ENCODE data around the gene NID2.

Gene NID2

DNA sequence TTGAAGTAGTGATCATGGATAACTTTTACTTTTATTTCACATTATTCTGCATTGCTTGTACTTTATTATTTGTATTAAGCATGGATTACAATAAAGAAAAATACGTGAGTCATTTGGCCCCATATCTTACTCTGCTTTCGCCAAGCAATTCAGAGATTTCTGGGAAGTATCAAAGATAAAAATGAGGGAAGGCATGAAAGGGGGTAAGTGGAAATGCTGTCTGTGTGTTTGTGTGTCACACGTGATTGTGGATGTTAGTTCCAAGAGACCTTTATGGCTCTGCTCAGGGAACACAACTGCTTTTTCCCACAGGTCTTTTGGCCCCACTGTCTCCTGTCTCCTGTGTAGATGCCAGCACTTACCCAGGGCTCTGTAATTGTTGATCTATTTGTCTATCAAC lies 10.5 kb downstream of the NID2 start:
- no peak for DNase-seq (ENCODE audit: low read depth)

DNA sequence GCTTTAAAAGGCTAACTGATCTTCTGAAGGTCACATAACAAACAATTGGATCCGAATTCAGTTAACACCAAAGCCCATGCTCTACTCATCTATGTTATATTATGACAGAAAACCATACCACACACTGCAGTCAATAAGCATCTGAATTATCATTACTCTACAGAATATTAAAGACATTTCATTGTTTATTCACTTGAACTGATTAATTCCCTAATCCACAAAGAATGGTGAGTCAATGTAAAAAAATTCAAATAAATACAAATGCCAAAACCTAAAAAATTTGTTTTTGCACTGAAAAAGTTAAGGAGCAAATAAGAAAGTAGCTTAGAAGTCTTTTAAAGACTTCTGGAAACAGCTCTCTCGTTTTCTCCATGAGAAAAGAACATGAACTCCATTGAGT lies 13.7 kb downstream of the NID2 start:
- DNase-seq (ENCODE audit: low read depth) = no peak

GRCh38 chr14:52054678-52055077 lies 14.2 kb downstream of the NID2 start:
- no peak for DNase-seq (ENCODE audit: low read depth)

- DNase-seq (ENCODE audit: low read depth) = no peak
Measured at GRCh38 chr14:52053044-52053443, 15.8 kb downstream of the NID2 start.

DNA sequence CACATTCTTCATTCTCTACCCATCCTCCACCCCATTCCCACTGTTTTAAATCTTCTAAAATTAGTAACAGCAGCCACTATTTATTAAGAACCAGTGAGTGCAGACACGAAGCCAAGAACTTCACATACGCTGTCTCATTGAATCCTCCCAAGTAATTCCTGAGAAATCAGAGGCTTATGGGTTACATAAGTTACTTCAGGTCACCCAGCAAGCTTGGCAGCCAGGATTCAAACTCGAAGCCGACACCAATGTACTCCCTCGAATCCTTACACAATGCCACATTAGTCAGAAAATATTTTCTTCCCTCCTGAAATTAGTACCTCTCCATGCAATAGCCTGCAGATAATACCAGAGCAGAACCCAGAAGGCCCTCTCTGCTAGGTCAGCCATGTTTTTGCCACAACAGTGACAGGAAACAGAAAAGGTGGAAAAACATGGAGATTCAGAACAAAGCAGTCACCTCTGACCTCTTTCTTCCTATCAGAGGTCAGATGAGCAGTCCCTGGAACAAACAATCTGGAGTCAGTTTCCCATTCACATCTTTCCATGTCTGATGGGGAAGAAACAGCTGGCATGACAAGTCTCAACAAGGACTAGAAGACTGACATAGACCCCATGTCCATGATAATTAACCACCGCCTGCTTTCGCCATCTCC lies 16.4 kb downstream of the NID2 start:
- no peak for DNase-seq (ENCODE audit: low read depth)

DNA sequence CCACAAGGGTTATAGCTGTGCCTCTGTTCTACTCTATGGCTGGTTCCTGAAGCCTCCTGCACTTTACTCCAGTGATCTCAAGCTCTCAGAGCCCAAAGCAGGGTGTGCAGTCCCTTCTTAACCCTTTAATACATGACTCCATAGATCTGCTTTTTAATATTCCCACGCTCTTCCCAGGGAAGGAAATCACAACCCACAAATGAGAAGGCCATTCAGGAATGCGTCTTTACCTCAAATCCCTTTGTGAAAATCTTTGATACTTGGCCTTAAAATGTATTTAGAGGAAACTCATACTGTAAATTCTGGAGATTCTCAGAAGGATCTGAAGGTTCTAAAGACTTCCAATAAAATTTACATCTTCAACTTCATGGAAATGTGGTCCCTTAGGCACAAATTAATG lies 17.0 kb downstream of the NID2 start:
- DNase-seq (ENCODE audit: low read depth) = no peak

DNA sequence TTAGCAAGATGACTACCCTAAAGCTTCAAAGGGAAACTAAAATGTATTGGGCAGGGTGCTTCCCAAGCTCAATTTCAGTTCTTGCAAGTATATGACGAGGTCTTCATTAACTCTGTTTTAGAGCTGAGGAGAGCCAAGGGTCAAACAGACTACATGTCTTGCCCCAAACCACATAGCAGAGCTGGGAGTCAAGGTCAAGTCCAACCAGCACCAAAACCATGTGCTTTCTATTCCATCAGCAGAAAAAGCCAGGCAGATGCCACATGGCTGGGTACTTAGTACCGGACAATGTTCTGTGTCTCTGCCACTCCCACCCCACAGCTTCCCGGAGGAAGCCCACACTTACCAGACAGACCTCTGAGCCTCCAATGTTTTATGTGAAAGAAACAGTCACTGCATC lies 17.6 kb downstream of the NID2 start:
- DNase-seq (ENCODE audit: low read depth) = no peak

- no peak for DNase-seq (ENCODE audit: low read depth)
Measured at GRCh38 chr14:52049721-52050588, 18.9 kb downstream of the NID2 start.

DNA sequence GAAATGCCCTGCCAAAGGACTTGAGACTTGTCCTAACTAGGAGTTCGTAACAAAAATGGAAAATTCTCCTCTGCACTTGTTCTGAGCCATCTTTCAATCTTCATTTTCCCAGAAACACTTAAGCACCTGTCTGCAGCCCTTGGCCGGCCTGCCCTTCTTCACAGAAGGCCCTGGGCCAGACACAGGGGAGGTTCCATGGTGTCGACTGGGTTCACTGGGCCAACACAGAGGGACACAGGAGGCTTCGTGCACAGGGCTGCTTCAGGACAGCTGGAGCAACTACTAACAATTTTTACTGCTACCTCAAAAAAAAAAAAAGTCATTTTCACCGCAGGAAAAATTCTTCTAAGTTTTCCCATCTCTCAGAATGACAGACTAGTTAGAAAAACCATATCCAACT lies 19.6 kb downstream of the NID2 start:
- DNase-seq (ENCODE audit: low read depth) = no peak

DNA sequence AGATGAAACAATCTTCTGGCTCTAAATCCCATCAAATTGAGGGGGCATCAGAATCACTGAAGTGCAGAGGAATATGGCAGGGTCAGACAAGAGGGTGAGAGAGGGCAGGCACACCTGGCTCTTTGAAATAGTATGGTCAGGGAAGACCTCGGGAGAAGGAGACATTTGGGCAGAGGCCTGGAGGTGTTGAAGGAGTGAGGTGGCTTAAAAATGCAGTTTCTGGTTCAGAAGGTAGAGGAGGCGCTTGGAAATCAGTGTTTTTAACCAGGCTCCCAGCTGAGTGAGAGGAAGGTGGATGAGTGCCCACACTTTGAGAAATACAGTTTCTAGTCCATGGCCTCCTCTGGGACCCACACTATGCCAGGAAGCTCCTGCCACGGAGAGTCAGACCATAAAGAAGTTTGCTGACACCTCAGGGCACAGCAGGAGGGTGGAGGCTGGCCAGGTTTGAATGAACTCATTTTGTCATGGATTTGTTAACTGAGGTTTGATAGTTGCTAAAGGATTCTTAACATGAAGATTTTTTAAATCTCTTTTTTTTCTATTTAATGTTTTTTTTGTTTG lies 20.1 kb downstream of the NID2 start:
- DNase-seq (ENCODE audit: low read depth) = no peak

GRCh38 chr14:52048116-52048515 lies 20.7 kb downstream of the NID2 start:
- no peak for DNase-seq (ENCODE audit: low read depth)

GRCh38 chr14:52046376-52046917 lies 22.4 kb downstream of the NID2 start:
- no peak for DNase-seq (ENCODE audit: low read depth)

GRCh38 chr14:52044791-52045522 lies 23.9 kb downstream of the NID2 start:
- DNase-seq (ENCODE audit: low read depth) = no peak

DNA sequence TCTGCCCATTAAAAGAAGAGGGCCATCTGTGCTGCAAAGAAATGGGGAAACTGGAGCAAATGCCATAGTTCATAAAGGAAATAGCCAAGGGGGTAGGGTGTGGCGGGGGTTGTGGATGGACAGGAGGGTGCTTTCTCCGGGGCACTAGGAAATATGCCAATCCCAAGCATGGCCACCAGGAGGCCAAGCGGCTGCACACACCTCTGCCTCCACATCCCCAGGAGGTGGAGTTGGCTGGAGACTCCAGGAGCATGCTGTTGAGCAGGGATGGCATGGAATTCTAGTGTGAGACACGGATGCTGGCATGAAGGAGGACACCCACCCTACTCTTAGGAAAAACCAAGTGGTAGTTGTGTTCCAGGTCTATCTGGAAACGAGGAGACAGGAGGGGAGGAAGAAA lies 25.2 kb downstream of the NID2 start:
- peak; percentile 27 for DNase-seq (ENCODE audit: low read depth)

DNA sequence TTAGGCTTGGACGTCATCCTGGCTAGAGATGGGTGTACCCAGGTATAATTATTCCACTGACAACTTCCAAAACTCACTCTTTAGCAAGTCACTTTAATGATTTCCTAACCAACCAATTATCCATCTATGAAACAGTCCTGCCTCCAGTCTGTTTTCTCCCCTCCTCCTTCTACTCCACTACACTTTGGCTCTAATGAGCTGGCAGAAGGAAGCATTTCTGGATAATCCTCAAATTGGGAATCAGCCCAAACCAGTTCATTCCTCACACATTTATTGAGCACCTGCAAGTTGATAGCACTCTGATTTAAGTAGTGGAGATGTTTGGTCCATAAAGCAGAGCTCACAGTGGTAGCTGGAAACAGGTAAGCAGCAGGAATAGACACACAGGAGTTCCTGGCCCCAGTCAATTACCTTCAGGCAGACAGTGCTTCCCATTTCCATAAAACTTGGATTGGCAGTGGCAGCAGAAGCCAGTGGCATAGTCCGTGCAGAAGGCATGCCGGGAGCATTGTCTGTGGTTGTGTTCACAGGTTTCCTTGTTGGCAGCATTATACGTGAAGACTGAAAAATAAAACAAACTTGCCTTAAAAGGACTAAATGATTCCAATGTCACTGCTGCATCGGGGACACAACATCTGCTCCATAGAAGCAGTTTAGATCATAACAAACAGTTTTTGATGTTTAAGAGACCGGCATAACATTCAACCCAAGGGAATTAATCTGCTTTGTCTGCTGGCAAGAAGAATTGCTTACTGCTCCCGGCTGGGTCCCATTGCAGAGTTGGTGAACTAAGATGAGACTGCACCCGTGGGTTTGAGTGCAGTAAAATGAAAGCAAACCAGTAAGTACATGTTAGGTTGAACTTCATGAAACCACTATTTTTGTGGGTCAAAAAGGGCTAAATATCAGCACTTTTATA lies 26.2 kb downstream of the NID2 start:
- DNase-seq (ENCODE audit: low read depth) = no peak

GRCh38 chr14:52040598-52040997 lies 28.3 kb downstream of the NID2 start:
- DNase-seq (ENCODE audit: low read depth) = no peak

- DNase-seq (ENCODE audit: low read depth) = no peak
Measured at GRCh38 chr14:52039124-52039815, 29.6 kb downstream of the NID2 start.

GRCh38 chr14:52033101-52033642 lies 35.7 kb downstream of the NID2 start:
- no peak for DNase-seq (ENCODE audit: low read depth)

DNA sequence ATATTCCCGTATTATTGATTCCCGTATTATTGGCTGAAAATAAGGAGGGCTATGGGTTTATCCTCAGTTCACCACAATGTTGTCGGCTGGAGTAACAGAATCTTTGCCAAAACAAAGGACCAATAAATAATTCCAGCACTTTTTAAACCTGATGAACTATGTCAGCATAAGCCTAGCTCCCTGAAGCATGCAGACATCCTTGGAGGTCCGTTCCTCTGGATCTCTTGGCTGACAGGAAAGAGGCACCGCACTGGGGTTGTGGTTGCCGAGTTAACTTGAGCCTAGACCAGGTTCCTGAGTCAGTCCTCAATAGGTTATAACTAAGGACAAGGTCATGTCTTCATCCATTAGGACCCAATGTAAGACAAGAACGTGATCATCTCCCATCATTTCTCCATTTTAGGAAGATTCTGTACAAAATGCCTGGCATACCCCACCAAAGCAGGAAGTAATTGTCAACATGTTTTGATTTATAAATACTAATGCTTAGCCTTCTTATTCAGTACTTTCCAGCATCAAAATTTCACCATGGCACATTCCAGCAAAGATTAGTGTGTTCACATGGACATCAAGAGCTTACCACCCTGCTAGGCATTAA lies 36.6 kb downstream of the NID2 start:
- DNase-seq (ENCODE audit: low read depth) = no peak

GRCh38 chr14:52031781-52032180 lies 37.1 kb downstream of the NID2 start:
- no peak for DNase-seq (ENCODE audit: low read depth)

Measured in stimulated activated CD8-positive, alpha-beta memory T cell treated with anti-CD3 and anti-CD28 coated beads, Interleukin-7, amount 100 ng/mL, for 24 hours (primary cell).